Measurements from ENCODE around the gene BCAP31. TPM values are rescaled to one million over a fixed set of nuclear protein-coding genes. Genes with fewer than 3 reads are reported as not detected.

The BCAP31 gene
- total RNA-seq, 2 donors from 2014 or later = 192 to 206 TPM

GRCh38 chrX:153762626-153763173, 38.5 kb upstream of the BCAP31 start:
- no peaks in the 10 kb centered on the region for H3K36me3 ChIP-seq (ENCODE audit: control insufficient read depth, insufficient read depth, low read length)
- no peak overlapping the region for H3K27ac ChIP-seq (ENCODE audit: low read depth, low read length)
- peak; percentile 26 for DNase-seq
- H3K4me3 ChIP-seq (ENCODE audit: low read length) = no peak overlapping the region
- no peak for TF ChIP-seq CTCF (conservative IDR thresholded peaks at IDR 0.05)
- no peak overlapping the region for H3K9ac ChIP-seq (ENCODE audit: extremely low read depth, low read length, poor library complexity, severe bottlenecking)
- no peaks in the 10 kb centered on the region for H3K4me1 ChIP-seq (ENCODE audit: control insufficient read depth, insufficient read depth, low read length)
- Mint-ChIP-seq H3K9me3 (peaks cover 51% of the 10 kb centered on the region), H3K4me1 (no peaks in the 10 kb centered on the region), H3K36me3 (ENCODE audit: low read depth) (no peaks in the 10 kb centered on the region), H3K27me3 (ENCODE audit: insufficient read depth) (peaks cover 5% of the 10 kb centered on the region), H3K4me3 (no peak overlapping the region), H3K27ac (no peak overlapping the region)
- H3K27me3 ChIP-seq (ENCODE audit: control insufficient read depth, insufficient read depth, low read length, poor library complexity, severe bottlenecking) = no peaks in the 10 kb centered on the region
- 93% methylated on average over 12 of the region's 14 CpGs; no CpG with 5 or more reads in 1 of the 2 experiments for WGBS, 2 experiments (ENCODE audit: insufficient coverage in 1 of 2, insufficient read length in 1 of 2)
- H3K9me3 ChIP-seq (ENCODE audit: control insufficient read depth, low read length) = no peaks in the 10 kb centered on the region

- Histone ChIP-seq H3K9ac (ENCODE audit: extremely low read depth, low read length, poor library complexity, severe bottlenecking) (no peak overlapping the region), H3K4me1 (ENCODE audit: control insufficient read depth, insufficient read depth, low read length) (no peaks in the 10 kb centered on the region), H3K27ac (ENCODE audit: low read depth, low read length) (no peak overlapping the region), H3K4me3 (ENCODE audit: low read length) (no peak overlapping the region), H3K9me3 (ENCODE audit: control insufficient read depth, low read length) (no peaks in the 10 kb centered on the region), H3K36me3 (ENCODE audit: control insufficient read depth, insufficient read depth, low read length) (no peaks in the 10 kb centered on the region), H3K27me3 (ENCODE audit: control insufficient read depth, insufficient read depth, low read length, poor library complexity, severe bottlenecking) (no peaks in the 10 kb centered on the region)
- Mint-ChIP-seq H3K36me3 (ENCODE audit: low read depth) (no peaks in the 10 kb centered on the region), H3K27me3 (ENCODE audit: insufficient read depth) (peaks cover 5% of the 10 kb centered on the region), H3K9me3 (peaks cover 58% of the 10 kb centered on the region), H3K4me3 (no peak overlapping the region), H3K4me1 (no peaks in the 10 kb centered on the region), H3K27ac (no peak overlapping the region)
- TF ChIP-seq CTCF (conservative IDR thresholded peaks at IDR 0.05) = no peak
- peak; percentile 26 for DNase-seq
- 84 to 92% methylated on average over 7 to 15 of the region's 15 CpGs for WGBS, 2 experiments (ENCODE audit: insufficient coverage in 1 of 2, insufficient read length in 1 of 2)
These were observed 37.7 kb upstream of the BCAP31 start for GRCh38 chrX:153761863-153762262.

GRCh38 chrX:153755136-153755535, 30.9 kb upstream of the BCAP31 start:
- H3K4me1 Mint-ChIP-seq = no peaks in the 10 kb centered on the region
- H3K9me3 Mint-ChIP-seq = peaks cover 73% of the 10 kb centered on the region
- peaks cover under 1% of the 10 kb centered on the region for H3K27me3 Mint-ChIP-seq (ENCODE audit: insufficient read depth)

More at GRCh38 chrX:153755136-153755535, 30.9 kb upstream of the BCAP31 start:
- no peaks in the 10 kb centered on the region for H3K36me3 ChIP-seq (ENCODE audit: control insufficient read depth, insufficient read depth, low read length)
- no peaks in the 10 kb centered on the region for H3K27me3 ChIP-seq (ENCODE audit: control insufficient read depth, insufficient read depth, low read length, poor library complexity, severe bottlenecking)
- H3K9me3 ChIP-seq (ENCODE audit: control insufficient read depth, low read length) = peaks cover 5% of the 10 kb centered on the region
- H3K4me1 ChIP-seq (ENCODE audit: control insufficient read depth, insufficient read depth, low read length) = no peaks in the 10 kb centered on the region
- no peak overlapping the region for H3K9ac ChIP-seq (ENCODE audit: extremely low read depth, low read length, poor library complexity, severe bottlenecking)
- Mint-ChIP-seq H3K4me3 (no peak overlapping the region), H3K27ac (no peak overlapping the region), H3K36me3 (ENCODE audit: low read depth) (no peaks in the 10 kb centered on the region)
- no peak overlapping the region for H3K27ac ChIP-seq (ENCODE audit: low read depth, low read length)
- WGBS, 2 experiments (ENCODE audit: insufficient coverage in 1 of 2, insufficient read length in 1 of 2) = no CpG with 5 or more reads among the region's 1 CpG
- TF ChIP-seq CTCF (conservative IDR thresholded peaks at IDR 0.05) = peak; percentile 35
- H3K4me3 ChIP-seq (ENCODE audit: low read length) = no peak overlapping the region
- DNase-seq = peak; percentile 30
